HL-60 (cell line): ENCODE data around the gene PHF13.

ENCODE experiments used
- POLR2AphosphoS5 ChIP-seq: IDR thresholded peaks from 2 replicates; pipeline ENCODE4 v1.6.1; 2012; ENCODE audit warnings: low read depth
- TF ChIP-seq, protein P1 (sequence below): IDR thresholded peaks from one replicate; pipeline ENCODE4 v1.5.1; 2011; ENCODE audit warnings: low read length, control low read depth, inconsistent platforms; ENCODE audit not compliant: insufficient read depth

DNA sequence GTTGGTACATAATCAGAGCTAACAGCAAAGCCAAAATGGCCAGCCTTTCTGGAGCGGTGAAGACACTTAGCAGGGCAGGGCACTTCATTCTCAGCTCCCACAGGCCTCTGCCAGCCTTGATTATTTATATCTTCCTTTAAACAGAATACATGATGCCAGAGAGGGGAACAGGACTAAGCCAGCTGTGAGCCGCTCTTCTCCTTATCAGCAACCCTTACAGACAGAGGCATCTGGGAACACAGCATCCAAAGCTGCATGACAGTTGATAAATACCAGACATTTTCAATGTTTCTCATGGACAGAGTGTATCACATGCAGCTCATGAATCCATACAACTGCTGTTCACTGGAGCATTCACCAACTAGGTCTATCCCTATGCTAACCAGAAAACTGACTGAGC lies 59.0 kb downstream of the PHF13 start:
- TF ChIP-seq, protein P1, sequence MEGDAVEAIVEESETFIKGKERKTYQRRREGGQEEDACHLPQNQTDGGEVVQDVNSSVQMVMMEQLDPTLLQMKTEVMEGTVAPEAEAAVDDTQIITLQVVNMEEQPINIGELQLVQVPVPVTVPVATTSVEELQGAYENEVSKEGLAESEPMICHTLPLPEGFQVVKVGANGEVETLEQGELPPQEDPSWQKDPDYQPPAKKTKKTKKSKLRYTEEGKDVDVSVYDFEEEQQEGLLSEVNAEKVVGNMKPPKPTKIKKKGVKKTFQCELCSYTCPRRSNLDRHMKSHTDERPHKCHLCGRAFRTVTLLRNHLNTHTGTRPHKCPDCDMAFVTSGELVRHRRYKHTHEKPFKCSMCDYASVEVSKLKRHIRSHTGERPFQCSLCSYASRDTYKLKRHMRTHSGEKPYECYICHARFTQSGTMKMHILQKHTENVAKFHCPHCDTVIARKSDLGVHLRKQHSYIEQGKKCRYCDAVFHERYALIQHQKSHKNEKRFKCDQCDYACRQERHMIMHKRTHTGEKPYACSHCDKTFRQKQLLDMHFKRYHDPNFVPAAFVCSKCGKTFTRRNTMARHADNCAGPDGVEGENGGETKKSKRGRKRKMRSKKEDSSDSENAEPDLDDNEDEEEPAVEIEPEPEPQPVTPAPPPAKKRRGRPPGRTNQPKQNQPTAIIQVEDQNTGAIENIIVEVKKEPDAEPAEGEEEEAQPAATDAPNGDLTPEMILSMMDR, result no peak
- TF ChIP-seq POLR2AphosphoS5, result no peak
